Fibroblast of the conjunctiva (primary cell): ENCODE data around the gene PIK3C2G.
"Not testable (repeated sequence)": the region's sequence is repeated elsewhere in the genome, so short reads cannot be mapped to it uniquely, and the experiment has no call there.

Experiments used
- DNase-seq: peaks from one replicate; pipeline ENCODE4 v3.0.0-alpha.2; 2010; ENCODE audit warnings: low read depth

Gene PIK3C2G

GRCh38 chr12:18472806-18473205 lies 211.5 kb downstream of the PIK3C2G start:
- no peak for DNase-seq

GRCh38 chr12:18476861-18477260 lies 215.5 kb downstream of the PIK3C2G start:
- no peak for DNase-seq

- DNase-seq = no peak
These were observed 217.9 kb downstream of the PIK3C2G start for GRCh38 chr12:18479256-18479655.

GRCh38 chr12:18482601-18483120 lies 221.3 kb downstream of the PIK3C2G start:
- no peak for DNase-seq

- DNase-seq = no peak
These were observed 222.5 kb downstream of the PIK3C2G start for GRCh38 chr12:18483698-18484325.

- no peak for DNase-seq
These were observed 224.7 kb downstream of the PIK3C2G start for GRCh38 chr12:18486036-18486435.

GRCh38 chr12:18487509-18487908 lies 226.2 kb downstream of the PIK3C2G start:
- DNase-seq = no peak

- DNase-seq = peak; percentile 10
These were observed 231.2 kb downstream of the PIK3C2G start for GRCh38 chr12:18492372-18493025.

- peak; percentile 4 for DNase-seq
These were observed 234.8 kb downstream of the PIK3C2G start for GRCh38 chr12:18496156-18496555.

- DNase-seq = not testable (repeated sequence)
These were observed 238.8 kb downstream of the PIK3C2G start for GRCh38 chr12:18500160-18500574.

GRCh38 chr12:18500736-18501135 lies 239.4 kb downstream of the PIK3C2G start:
- DNase-seq = not testable (repeated sequence)

GRCh38 chr12:18502422-18502968 lies 241.2 kb downstream of the PIK3C2G start:
- no peak for DNase-seq

GRCh38 chr12:18521461-18521860 lies 260.1 kb downstream of the PIK3C2G start:
- no peak for DNase-seq

GRCh38 chr12:18522806-18523205 lies 261.5 kb downstream of the PIK3C2G start:
- DNase-seq = no peak

GRCh38 chr12:18542497-18542896 lies 281.2 kb downstream of the PIK3C2G start:
- not testable (repeated sequence) for DNase-seq

- peak; percentile 28 for DNase-seq
These were observed 285.1 kb downstream of the PIK3C2G start for GRCh38 chr12:18546399-18546798.

- DNase-seq = no peak
These were observed 288.3 kb downstream of the PIK3C2G start for GRCh38 chr12:18549598-18549997.

GRCh38 chr12:18551106-18551505 lies 289.8 kb downstream of the PIK3C2G start:
- no peak for DNase-seq

GRCh38 chr12:18551701-18552100 lies 290.4 kb downstream of the PIK3C2G start:
- no peak for DNase-seq

- no peak for DNase-seq
These were observed 291.5 kb downstream of the PIK3C2G start for GRCh38 chr12:18552829-18553228.

- no peak for DNase-seq
These were observed 294.8 kb downstream of the PIK3C2G start for GRCh38 chr12:18556161-18556560.

- DNase-seq = no peak
These were observed 297.9 kb downstream of the PIK3C2G start for GRCh38 chr12:18559242-18559641.

- DNase-seq = no peak
These were observed 301.2 kb downstream of the PIK3C2G start for GRCh38 chr12:18562531-18562930.
